ENCODE results near the gene FREM1. TPM values are rescaled to one million over a fixed set of nuclear protein-coding genes. Genes with fewer than 3 reads are reported as not detected.

Gene FREM1
- 1 to 10 TPM in 5 of 7 donors, under 1 TPM in 2; 0.61 to 6.9 (median 2.8) TPM for total RNA-seq
- 1 to 10 TPM in 1 of 2 donors, under 1 TPM in 1; 0.79 to 9.2 TPM for polyA plus RNA-seq
- long read RNA-seq, donor 1, partial matches to known transcripts: 0 of 1 reads
- long read RNA-seq, donor 1, other reads (novel, unspliced or antisense): 1 of 1 reads
- long read RNA-seq, donor 2: 0 reads
- long read RNA-seq, donor 3: 0 reads

DNA sequence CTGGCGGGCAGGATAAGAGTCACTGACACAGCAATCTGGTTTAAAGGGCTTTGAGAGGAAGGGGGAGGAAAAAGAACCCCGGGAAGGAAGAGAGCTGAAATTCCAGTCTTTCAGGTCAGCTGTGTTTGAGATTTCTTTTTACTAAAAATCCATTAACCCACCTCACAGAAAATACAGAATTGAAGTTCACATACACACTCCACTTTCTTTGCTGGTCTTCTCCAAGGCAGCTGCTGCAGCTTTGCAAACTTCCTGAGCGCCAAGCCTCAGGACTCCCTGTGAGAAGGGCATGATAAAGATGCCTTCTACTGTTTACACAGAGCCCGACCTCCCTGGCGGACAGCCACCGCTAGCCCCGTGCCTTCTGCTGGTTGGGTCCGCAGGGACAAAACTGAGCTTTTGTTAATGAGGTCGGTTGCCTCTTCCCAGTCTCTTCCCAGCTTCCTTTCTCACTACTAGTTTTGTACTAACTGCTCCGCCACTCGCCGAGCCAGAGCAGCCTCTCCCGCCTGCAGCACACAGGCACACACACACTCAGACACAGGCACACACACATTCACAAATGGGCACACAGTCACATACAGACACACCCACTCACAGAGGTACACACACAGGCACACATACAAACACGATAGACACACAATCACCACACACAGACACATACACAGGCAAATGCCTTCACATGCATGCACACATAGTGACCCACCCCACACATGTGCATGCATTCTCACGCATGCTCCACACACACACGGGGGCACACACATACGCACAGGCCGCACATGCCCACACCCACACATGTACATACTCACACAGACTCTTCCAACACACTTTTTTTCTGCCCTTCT lies at the start of gene FREM1:
Gene FREM1 (minus strand): TSS at position 468 of the 845 bp plus-strand sequence. CDS start 41,451 bp downstream, outside the sequence.
- H3K36me3 ChIP-seq: no peaks in the 10 kb centered on the region
- intact Hi-C loops (cut with DNase I): no loop called here
- H3K9me3 ChIP-seq: no peaks in the 10 kb centered on the region
- no peak within 1 kb of the TSS for H3K27ac ChIP-seq
- H3K4me3 ChIP-seq: peak within 1 kb of the TSS; percentile 43
- H3K27me3 ChIP-seq: no peaks in the 10 kb centered on the region
- WGBS, 3 donors: 19 to 22% (median 19%) methylated on average over 18 of the region's 18 CpGs
- DNase-seq: peak; percentile 20 to 62 (median 23)
- no peaks in the 10 kb centered on the region for H3K4me1 ChIP-seq (ENCODE audit: insufficient read depth)
- TF ChIP-seq EP300 (IDR thresholded peaks at IDR 0.05) (no peak), POLR2A (IDR thresholded peaks at IDR 0.05) (no peak), CTCF (IDR thresholded peaks at IDR 0.05) (no peak)

DNA sequence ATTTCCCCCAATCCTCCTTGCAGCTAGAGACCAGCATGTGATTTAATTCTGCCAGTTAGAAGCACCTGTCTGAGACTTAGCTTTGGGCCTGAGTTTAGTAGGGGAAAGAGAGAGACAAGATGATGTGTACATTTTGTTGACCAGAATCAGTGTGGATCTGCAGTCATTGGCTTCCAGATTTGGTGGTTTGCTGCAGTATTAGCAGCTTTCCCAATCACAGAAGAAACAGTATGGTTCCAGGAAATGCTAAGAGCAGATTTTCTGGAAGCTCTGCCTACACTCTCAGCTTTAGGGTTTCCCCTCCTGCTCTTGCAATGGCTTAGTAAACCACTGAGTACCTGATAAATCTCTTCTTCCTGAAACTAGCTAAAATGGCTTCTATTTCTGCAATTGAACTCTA lies 48.8 kb upstream of the FREM1 start:
- no peaks in the 10 kb centered on the region for H3K27me3 ChIP-seq
- H3K4me3 ChIP-seq: no peak overlapping the region
- H3K36me3 ChIP-seq: no peaks in the 10 kb centered on the region
- no peak overlapping the region for H3K27ac ChIP-seq
- intact Hi-C loops (cut with DNase I): no loop called here
- H3K4me1 ChIP-seq (ENCODE audit: insufficient read depth): peaks cover 1% of the 10 kb centered on the region
- H3K9me3 ChIP-seq: no peaks in the 10 kb centered on the region
- no peak for TF ChIP-seq EP300 (IDR thresholded peaks at IDR 0.05)
- TF ChIP-seq CTCF (IDR thresholded peaks at IDR 0.05): no peak
- no peak for TF ChIP-seq POLR2A (IDR thresholded peaks at IDR 0.05)
- DNase-seq: no peak

DNA sequence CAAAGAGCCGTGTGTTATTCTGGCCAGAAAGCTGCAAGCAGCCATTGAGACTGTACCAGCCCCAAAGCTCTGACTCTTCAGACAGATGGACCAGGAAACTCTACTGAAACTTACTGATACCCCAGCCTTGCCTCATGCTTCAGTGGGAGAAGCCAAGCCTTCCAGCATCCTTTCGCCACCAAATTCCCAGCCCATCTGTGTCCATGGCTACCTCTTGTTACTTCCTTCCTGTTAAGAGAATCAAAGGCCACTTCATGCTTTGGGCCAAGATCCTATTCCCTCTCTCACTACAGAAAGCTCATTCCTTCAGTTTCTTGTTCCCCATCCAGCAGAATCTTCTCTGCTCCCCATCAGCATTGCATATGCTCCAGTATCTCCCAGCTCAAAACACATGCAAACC lies 46.9 kb upstream of the FREM1 start:
- no peak overlapping the region for H3K4me3 ChIP-seq
- no peaks in the 10 kb centered on the region for H3K27me3 ChIP-seq
- no peaks in the 10 kb centered on the region for H3K36me3 ChIP-seq
- no peak overlapping the region for H3K27ac ChIP-seq
- WGBS, 3 donors: 47 to 70% (median 50%) methylated on average over 2 of the region's 2 CpGs
- H3K4me1 ChIP-seq (ENCODE audit: insufficient read depth): peaks cover 1% of the 10 kb centered on the region
- no peak for DNase-seq
- intact Hi-C loops (cut with DNase I): no loop called here
- TF ChIP-seq CTCF (IDR thresholded peaks at IDR 0.05) (no peak), EP300 (IDR thresholded peaks at IDR 0.05) (no peak), POLR2A (IDR thresholded peaks at IDR 0.05) (no peak)
- H3K9me3 ChIP-seq: no peaks in the 10 kb centered on the region

GRCh38 chr9:14956208-14956607 lies 46.0 kb upstream of the FREM1 start:
- Histone ChIP-seq H3K4me1 (ENCODE audit: insufficient read depth) (peaks cover 1% of the 10 kb centered on the region), H3K27me3 (no peaks in the 10 kb centered on the region), H3K9me3 (no peaks in the 10 kb centered on the region), H3K27ac (no peak overlapping the region), H3K4me3 (no peak overlapping the region), H3K36me3 (no peaks in the 10 kb centered on the region)
- TF ChIP-seq CTCF (IDR thresholded peaks at IDR 0.05) (no peak), POLR2A (IDR thresholded peaks at IDR 0.05) (no peak), EP300 (IDR thresholded peaks at IDR 0.05) (no peak)
- intact Hi-C loops (cut with DNase I): no loop called here
- 8 to 16% (median 16%) methylated on average over 2 of the region's 2 CpGs for WGBS, 3 donors
- DNase-seq: no peak
